Endothelial cell of umbilical vein (primary cell): ENCODE measurements around the gene SMC1B. TPM values are rescaled to one million over a fixed set of nuclear protein-coding genes. Genes with fewer than 3 reads are reported as not detected.

Source experiments
- BruUV-seq: library from RNA; stranded (reverse); fragments of 400-500 nt; replicated peaks from 2 replicates; lab custom pipeline; 2021; lab: Mats Ljungman, UMichigan
- CTCF ChIA-PET: fragments of 300-600, 350-600 bp; sonication (Branson Sonifier 250); formaldehyde crosslinking; loops from one replicate; lab custom pipeline; 2021; ENCODE audit warnings: antibody characterized with exemption, inconsistent platforms; lab: Charles Lee
- POLR2A ChIA-PET: fragments of 300-600, 350-600 bp; sonication (Branson Sonifier 250); formaldehyde crosslinking; loops from one replicate; lab custom pipeline; 2021; ENCODE audit warnings: antibody characterized with exemption, inconsistent platforms; lab: Charles Lee
- DNase-seq: peaks from one replicate; pipeline ENCODE4 v3.0.0-alpha.2; 2011; ENCODE audit warnings: low read depth, low spot score
- FAIRE-seq: peaks from 2 replicates; lab custom pipeline; 2011; peaks lifted over from hg19 to GRCh38; lab: Jason Lieb, UNC
- H2AFZ ChIP-seq: 2 replicates; pipeline ENCODE4 v1.6.0; 2012; ENCODE audit warnings: low read depth, low read length, control low read depth, inconsistent platforms
- H3K27ac ChIP-seq: 2 replicates; pipeline ENCODE4 v1.5.1; 2011; ENCODE audit warnings: low read depth, mild to moderate bottlenecking, control low read depth, low read length, moderate library complexity; ENCODE audit not compliant: insufficient read depth
- H3K27me3 ChIP-seq, 2 experiments: 2 replicates each; pipeline versions ENCODE4 v1.6.0 to v1.6.1; 2011; ENCODE audit warnings: low read length in 2 of 2, mixed read lengths in 1 of 2; ENCODE audit not compliant: control insufficient read depth in 2 of 2, insufficient read depth in 2 of 2
- H3K36me3 ChIP-seq, 2 experiments: 2 replicates in 1 of 2; 3 replicates in 1 of 2; pipeline ENCODE4 v1.5.1; 2011; ENCODE audit warnings: low read length in 2 of 2, mild to moderate bottlenecking in 1 of 2, moderate library complexity in 1 of 2; ENCODE audit not compliant: control insufficient read depth in 2 of 2, insufficient read depth in 2 of 2; ENCODE audit errors: extremely low read depth in 1 of 2
- H3K4me1 ChIP-seq: 3 replicates; pipeline ENCODE4 v1.5.1; 2011; ENCODE audit warnings: mild to moderate bottlenecking, low read length; ENCODE audit not compliant: control insufficient read depth, insufficient read depth; ENCODE audit errors: extremely low read depth
- H3K4me2 ChIP-seq: 2 replicates; pipeline ENCODE4 v1.6.1; 2011; ENCODE audit warnings: low read length, control low read depth, mixed read lengths; ENCODE audit not compliant: insufficient read depth
- H3K4me3 ChIP-seq, 3 experiments: fragments of 200-600 bp in 1 of 3; sonication (generic), shearing (Covaris generic) in 1 of 3; replicated peaks in 1 of 3; 2 replicates each; pipeline ENCODE4 v1.5.1; 2011 to 2016; ENCODE audit warnings: control low read depth in 3 of 3, low read length in 3 of 3, mild to moderate bottlenecking in 2 of 3, inconsistent platforms in 1 of 3, low read depth in 1 of 3, moderate library complexity in 1 of 3; ENCODE audit not compliant: insufficient read depth in 1 of 3
- H3K79me2 ChIP-seq: 2 replicates; pipeline ENCODE4 v1.6.0; 2012; ENCODE audit warnings: low read length, inconsistent platforms; ENCODE audit not compliant: control insufficient read depth, insufficient read depth
- H3K9ac ChIP-seq: replicated peaks from 2 replicates; pipeline ENCODE3; 2011; ENCODE audit warnings: low read length, control low read depth; ENCODE audit not compliant: insufficient read depth; ENCODE audit errors: extremely low read depth
- H3K9me1 ChIP-seq: replicated peaks from 3 replicates; pipeline ENCODE4 v1.6.0; 2011; ENCODE audit warnings: mild to moderate bottlenecking, low read length; ENCODE audit not compliant: control insufficient read depth, insufficient read depth; ENCODE audit errors: extremely low read depth
- H3K9me3 ChIP-seq: replicated peaks from 2 replicates; pipeline ENCODE4 v1.5.1; 2012; ENCODE audit warnings: low read length, inconsistent platforms; ENCODE audit not compliant: control insufficient read depth, insufficient read depth
- H4K20me1 ChIP-seq: replicated peaks from 2 replicates; pipeline ENCODE3; 2011; ENCODE audit warnings: mild to moderate bottlenecking, low read length; ENCODE audit not compliant: control insufficient read depth, insufficient read depth; ENCODE audit errors: extremely low read depth
- EZH2 ChIP-seq: IDR thresholded peaks from 2 replicates; pipeline ENCODE4 v1.6.1; 2012; ENCODE audit warnings: borderline replicate concordance, low read depth, mild to moderate bottlenecking, moderate library complexity, low read length, inconsistent platforms; ENCODE audit not compliant: severe bottlenecking
- FOS ChIP-seq: IDR thresholded peaks from 2 replicates; pipeline ENCODE4 v1.6.1; 2011; ENCODE audit warnings: mild to moderate bottlenecking, low read length, moderate library complexity, borderline replicate concordance; ENCODE audit not compliant: insufficient read depth
- GATA2 ChIP-seq: IDR thresholded peaks from 2 replicates; pipeline ENCODE4 v1.7.0; 2011; ENCODE audit warnings: low read depth, mild to moderate bottlenecking, moderate library complexity, mixed read lengths, low read length; ENCODE audit not compliant: insufficient read length, insufficient read depth
- JUN ChIP-seq: IDR thresholded peaks from 2 replicates; pipeline ENCODE4 v1.6.1; 2011; ENCODE audit warnings: borderline replicate concordance, low read depth; ENCODE audit not compliant: insufficient read length, insufficient read depth
- MAX ChIP-seq: IDR thresholded peaks from 2 replicates; pipeline ENCODE4 v1.6.1; 2011; ENCODE audit not compliant: insufficient read depth, insufficient read length
- MYC ChIP-seq: IDR thresholded peaks from one replicate; pipeline ENCODE4 v1.6.1; 2011; ENCODE audit warnings: mild to moderate bottlenecking, low read depth, low read length
- POLR2A ChIP-seq: IDR thresholded peaks from 2 replicates; pipeline ENCODE4 v1.6.1; 2012; ENCODE audit warnings: low read depth, mild to moderate bottlenecking, control low read depth, low read length
- POLR2AphosphoS5 ChIP-seq: IDR thresholded peaks from 2 replicates; pipeline ENCODE4 v1.6.1; 2012; ENCODE audit warnings: low read depth, mild to moderate bottlenecking, control low read depth, low read length, moderate library complexity; ENCODE audit not compliant: insufficient read depth
- dilution Hi-C: fragments of 300-500 bp; cut with MboI; formaldehyde crosslinking; loops from one replicate; pipeline ENCODE4 v1.15.0; 2019; ENCODE audit warnings: low sequenced_read_pairs; ENCODE audit not compliant: extremely low pct_ligation_motif_present
- intact Hi-C: fragments of 100-400 bp; cut with micrococcal nuclease; formaldehyde crosslinking; loops from one replicate; pipeline ENCODE4 v1.10.0; 2022
- polyA plus RNA-seq, 4 experiments: library from polyadenylated mRNA; depleted of rRNA in 3 of 4; stranded (reverse) in 3 of 4; unstranded in 1 of 4; fragments of >200 nt; gene quantifications; 2 replicates each; pipeline versions ENCODE4 v1.2.1 to v1.2.3, GENCODE V29; 2011 to 2012; ENCODE audit warnings: missing spikeins in 1 of 4
- total RNA-seq: library from RNA; stranded (reverse); gene quantifications from 2 replicates; pipeline ENCODE4 v1.2.3, GENCODE V29; 2021
- TF ChIP-seq, protein P1 (sequence below), 2 donors: IDR thresholded peaks; 1 replicate in 1 of 2; 2 replicates in 1 of 2; pipeline ENCODE4 v1.5.1; 2011; ENCODE audit warnings: low read length in 2 of 2, mild to moderate bottlenecking in 2 of 2, moderate library complexity in 2 of 2, control low read depth in 1 of 2, inconsistent platforms in 1 of 2, low read depth in 1 of 2; ENCODE audit not compliant: insufficient read depth in 1 of 2; ENCODE audit errors: extremely low read depth in 1 of 2

The SMC1B gene
- total and polyA plus RNA-seq, 2 donors (not counting 3 experiments of a cell fraction or from before 2014, with no cell fraction given) = 0.07 TPM; not detected in 1

- no peak overlapping the region for H3K9ac ChIP-seq
- H3K36me3 ChIP-seq = no peaks in the 10 kb centered on the region
- POLR2A ChIA-PET = no interaction called here
- H3K79me2 ChIP-seq = peaks cover 53% of the 10 kb centered on the region
- dilution Hi-C loops = no loop called here
- peaks cover 28% of the 10 kb centered on the region for H3K4me1 ChIP-seq
- intact Hi-C loops = loop anchor here (10.0 kb wide), 1 partner anchor 1288 kb away; the partner anchor contains the start of gene PARVB
- no TSS peak for BruUV-seq
- DNase-seq = no peak
- CTCF ChIA-PET = no interaction called here
- no peak for FAIRE-seq
- H3K9me1 ChIP-seq = no peaks in the 10 kb centered on the region
- no peak overlapping the region for H3K4me2 ChIP-seq
- no peak overlapping the region for H3K27ac ChIP-seq
- TF ChIP-seq MYC (no peak), GATA2 (no peak), POLR2A (no peak), EZH2 (no peak), MAX (no peak), FOS (no peak), POLR2AphosphoS5 (no peak), JUN (no peak)
- TF ChIP-seq, protein P1, sequence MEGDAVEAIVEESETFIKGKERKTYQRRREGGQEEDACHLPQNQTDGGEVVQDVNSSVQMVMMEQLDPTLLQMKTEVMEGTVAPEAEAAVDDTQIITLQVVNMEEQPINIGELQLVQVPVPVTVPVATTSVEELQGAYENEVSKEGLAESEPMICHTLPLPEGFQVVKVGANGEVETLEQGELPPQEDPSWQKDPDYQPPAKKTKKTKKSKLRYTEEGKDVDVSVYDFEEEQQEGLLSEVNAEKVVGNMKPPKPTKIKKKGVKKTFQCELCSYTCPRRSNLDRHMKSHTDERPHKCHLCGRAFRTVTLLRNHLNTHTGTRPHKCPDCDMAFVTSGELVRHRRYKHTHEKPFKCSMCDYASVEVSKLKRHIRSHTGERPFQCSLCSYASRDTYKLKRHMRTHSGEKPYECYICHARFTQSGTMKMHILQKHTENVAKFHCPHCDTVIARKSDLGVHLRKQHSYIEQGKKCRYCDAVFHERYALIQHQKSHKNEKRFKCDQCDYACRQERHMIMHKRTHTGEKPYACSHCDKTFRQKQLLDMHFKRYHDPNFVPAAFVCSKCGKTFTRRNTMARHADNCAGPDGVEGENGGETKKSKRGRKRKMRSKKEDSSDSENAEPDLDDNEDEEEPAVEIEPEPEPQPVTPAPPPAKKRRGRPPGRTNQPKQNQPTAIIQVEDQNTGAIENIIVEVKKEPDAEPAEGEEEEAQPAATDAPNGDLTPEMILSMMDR (IDR thresholded peaks at IDR 0.05; ENCODE audit: extremely low read depth in 1 of 2, insufficient read depth in 1 of 2, low read depth in 1 of 2, low read length in 2 of 2) = no peak
- H2AFZ ChIP-seq = no peak overlapping the region
- H3K9me3 ChIP-seq = no peaks in the 10 kb centered on the region
- H3K4me3 ChIP-seq = no peak overlapping the region
- H3K27me3 ChIP-seq = no peaks in the 10 kb centered on the region
- H4K20me1 ChIP-seq = no peaks in the 10 kb centered on the region
Observed at GRCh38 chr22:45312415-45312814, 101.0 kb downstream of the SMC1B start.
